ENCODE data around the gene CDK18. TPM values are rescaled to one million over a fixed set of nuclear protein-coding genes. Genes with fewer than 3 reads are reported as not detected.
"Not testable (repeated sequence)": the region's sequence is repeated elsewhere in the genome, so short reads cannot be mapped to it uniquely, and the experiment has no call there.

Gene CDK18
- total RNA-seq, 1 experiment from 2014 or later: 6.6 TPM

DNA sequence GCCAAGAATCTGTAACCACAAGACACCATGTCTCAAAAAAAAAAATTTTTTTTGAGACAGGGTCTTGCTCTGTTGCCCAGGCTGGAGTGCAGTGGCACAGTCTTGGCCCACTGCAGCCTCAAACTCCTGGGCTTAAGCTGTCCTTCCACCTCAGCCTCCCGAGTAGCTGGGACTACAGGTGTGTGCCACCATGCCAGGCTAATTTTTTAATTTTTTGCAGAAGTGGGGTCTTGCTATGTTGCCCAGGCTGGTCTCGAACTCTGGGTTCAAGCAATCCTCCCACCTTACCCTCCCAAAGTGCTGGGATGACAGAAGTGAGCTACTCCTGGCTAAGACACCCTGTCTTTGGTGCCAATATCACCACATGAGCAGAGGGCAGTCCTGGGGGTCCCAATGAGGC is 25.5 kb upstream of the CDK18 start:
- DNase-seq (ENCODE audit: low spot score); in situ Hi-C loops (cut with HindIII; ENCODE audit: low sequenced_read_pairs): not testable (repeated sequence)

DNA sequence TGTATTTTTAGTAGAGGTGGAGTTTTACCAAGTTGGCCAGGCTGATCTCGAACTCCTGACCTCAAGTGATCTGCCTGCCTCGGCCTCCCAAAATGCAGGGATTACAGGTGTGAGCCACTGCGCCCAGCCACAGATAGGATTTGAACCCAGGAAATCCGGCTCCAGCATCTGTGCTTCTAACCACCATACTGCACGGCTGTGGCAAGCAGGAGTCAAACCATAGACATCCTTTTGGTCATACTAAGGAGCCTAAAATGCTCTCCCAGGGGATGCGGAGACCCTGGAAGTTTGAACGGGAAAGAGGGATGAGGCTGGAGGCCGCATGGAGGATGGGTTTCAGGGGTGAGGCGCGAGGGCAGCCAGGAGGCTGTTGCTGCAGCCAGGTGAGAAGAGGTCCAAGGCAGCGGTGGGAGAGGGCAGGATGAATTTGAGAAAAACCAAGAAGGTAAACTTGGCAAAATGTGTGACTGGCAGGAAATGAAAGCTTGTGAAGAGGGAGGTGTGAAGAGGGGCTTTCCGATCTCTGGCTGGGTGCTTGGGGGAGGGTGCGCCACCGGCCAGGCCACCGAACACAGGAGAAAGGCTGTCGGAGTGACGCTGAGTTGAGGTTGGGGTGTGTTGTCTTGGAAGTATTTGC is 24.0 kb upstream of the CDK18 start:
- no peak for DNase-seq (ENCODE audit: low spot score)
- in situ Hi-C loops (cut with HindIII; ENCODE audit: low sequenced_read_pairs): no loop called here

DNA sequence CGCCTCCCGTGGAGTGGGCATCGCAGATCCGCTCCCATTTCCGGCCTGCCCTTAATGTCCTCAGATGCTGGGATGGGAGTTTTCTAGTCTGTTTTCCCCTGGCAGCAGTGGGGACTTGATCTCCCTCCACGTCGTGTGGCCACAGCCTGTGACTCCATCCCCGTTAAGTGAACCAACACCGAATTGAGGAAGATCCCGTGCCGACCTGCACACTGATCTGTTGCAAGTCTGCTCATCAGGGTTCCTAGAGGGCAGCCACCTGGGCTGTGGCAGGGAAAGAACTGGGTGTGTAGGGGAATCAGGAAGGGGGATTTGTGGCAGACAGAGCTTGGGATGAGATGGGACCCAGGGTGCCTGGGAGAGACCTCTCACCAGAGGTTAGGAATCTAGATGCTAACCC is 23.3 kb upstream of the CDK18 start:
- no peak for DNase-seq (ENCODE audit: low spot score)
- in situ Hi-C loops (cut with HindIII; ENCODE audit: low sequenced_read_pairs): no loop called here

DNA sequence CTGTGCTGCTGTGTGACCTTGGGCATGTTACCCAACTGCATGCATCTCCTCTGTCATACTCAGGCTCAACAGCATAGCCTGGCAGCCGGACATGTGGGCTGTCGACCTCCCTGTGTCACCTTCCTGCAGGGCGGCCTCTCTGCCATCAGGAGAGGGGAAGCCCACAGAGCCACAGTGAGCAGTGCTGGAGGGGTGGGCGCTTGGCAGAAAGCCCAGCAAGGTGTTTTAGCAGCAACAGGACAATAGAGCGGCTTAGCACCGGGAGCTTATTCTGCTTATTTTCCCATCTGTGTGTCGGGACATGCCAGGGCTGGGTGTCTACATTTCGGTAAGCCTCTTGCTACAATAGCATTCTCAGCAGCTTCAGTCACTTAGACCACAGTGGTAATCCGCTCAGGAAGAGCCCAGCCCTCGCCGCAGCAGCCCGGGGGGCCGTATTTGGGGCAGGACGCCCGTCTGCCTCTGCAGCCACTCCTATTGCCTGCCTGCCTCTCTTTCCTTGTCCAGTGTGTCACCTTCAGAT is 22.8 kb upstream of the CDK18 start:
- in situ Hi-C loops (cut with HindIII; ENCODE audit: low sequenced_read_pairs): no loop called here
- DNase-seq (ENCODE audit: low spot score): no peak

DNA sequence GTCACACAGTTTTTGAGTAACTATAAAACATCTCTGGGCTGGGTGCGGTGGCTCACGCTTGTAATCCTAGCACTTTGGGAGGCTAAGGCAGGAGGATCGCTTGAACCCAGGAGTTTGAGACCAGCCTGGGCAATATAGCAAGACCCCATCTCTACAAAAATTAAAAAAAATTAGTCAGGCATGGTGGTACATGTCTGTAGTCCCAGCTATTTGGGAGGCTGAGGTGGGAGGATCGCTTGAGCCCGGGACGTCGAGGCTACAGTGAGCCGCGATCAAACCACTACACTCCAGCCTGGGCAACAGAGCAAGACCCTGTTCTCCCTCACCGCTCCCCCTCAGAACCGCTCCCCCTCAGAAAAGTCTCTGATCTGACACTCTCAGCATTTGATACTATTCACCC is 21.9 kb upstream of the CDK18 start:
- DNase-seq (ENCODE audit: low spot score); in situ Hi-C loops (cut with HindIII; ENCODE audit: low sequenced_read_pairs): not testable (repeated sequence)

DNA sequence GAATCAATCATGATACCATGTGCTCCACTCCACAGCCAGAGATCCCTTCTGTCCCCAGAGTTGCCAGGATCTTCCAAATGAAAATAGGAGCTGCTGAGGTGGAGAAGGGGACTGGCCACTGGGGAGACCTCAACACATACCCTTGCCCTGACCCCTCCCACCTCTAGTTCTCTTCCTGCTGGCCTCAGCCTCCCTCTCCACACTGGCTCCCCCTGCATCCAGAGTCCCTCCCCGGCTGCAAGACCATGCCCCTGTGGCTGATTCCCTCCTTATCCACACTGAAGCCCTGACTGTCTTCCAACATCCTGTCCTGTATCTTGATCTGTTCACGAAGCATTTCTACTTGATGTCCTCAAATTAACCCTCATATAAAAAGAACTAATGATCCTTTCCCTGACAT is 21.1 kb upstream of the CDK18 start:
- in situ Hi-C loops (cut with HindIII; ENCODE audit: low sequenced_read_pairs): no loop called here

DNA sequence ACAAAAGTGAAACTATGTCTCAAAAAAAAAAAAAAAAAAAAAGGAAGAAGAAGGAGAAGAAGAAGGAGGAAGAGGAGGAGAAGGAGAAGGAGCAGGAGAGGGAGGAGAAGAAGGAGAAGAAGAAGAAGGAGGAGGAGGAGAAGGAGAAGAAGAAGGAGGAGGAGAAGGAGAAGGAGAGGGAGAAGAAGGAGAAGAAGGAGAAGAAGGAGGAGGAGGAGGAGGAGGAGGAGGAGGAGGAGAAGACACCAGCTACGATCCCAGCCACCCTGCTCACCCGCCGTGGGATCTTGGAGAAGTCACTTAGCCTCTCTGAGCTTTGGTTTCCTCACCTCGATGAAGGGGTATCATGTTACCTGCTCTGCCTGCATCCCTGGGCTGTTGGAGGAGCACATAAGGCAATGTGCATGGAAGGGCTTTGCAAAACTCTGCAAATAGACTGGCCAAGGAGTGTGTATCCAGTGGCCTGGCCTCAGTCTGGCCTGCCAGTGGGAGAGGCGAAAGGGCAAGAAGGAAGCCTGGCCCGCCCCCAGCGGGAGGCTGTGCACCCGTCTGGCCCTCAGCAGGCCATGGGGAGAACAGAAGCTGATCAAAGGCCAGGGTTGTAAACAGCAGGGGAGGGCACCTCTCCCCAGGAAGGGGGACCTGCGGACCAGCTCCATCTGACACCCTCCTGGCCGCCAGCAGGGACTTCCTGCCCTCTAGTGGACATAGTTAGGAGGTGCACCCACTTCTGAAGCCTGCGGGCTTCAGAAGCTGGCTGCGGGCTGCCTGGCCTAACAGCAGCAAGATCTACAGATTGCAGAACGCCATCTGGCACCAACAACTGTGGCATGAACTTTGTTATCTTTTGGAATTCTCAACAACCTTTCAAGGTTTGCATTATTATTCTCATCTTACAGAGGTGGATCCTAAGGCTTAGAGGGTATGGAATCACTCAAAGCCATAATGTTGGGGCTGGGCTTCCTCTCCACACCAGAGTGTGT is 19.2 kb upstream of the CDK18 start:
- in situ Hi-C loops (cut with HindIII; ENCODE audit: low sequenced_read_pairs): no loop called here
- peak; percentile 91 for DNase-seq (ENCODE audit: low spot score)

More for the DNA sequence above, 21.1 kb upstream of the CDK18 start:
- no peak for DNase-seq (ENCODE audit: low spot score)

DNA sequence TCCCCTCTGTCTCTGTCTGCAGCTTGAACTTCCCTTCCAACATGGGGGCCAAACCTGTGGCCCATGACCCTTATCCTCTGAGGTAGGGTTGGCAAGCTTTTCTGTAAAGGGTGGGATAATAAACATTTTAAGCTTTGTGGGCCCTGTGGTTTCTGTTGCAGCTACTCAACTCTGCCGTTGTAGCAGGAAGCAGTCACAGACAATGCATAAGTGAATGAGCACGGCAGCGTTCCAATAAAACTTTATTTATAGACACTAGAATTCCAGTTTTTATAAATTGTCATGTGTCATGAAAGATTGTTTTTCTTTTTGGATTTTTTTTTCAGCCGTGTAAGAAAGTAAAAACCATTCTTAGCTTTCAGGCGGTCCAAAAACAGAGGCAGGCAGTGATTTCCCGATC is 18.2 kb upstream of the CDK18 start:
- no peak for DNase-seq (ENCODE audit: low spot score)
- in situ Hi-C loops (cut with HindIII; ENCODE audit: low sequenced_read_pairs): no loop called here

DNA sequence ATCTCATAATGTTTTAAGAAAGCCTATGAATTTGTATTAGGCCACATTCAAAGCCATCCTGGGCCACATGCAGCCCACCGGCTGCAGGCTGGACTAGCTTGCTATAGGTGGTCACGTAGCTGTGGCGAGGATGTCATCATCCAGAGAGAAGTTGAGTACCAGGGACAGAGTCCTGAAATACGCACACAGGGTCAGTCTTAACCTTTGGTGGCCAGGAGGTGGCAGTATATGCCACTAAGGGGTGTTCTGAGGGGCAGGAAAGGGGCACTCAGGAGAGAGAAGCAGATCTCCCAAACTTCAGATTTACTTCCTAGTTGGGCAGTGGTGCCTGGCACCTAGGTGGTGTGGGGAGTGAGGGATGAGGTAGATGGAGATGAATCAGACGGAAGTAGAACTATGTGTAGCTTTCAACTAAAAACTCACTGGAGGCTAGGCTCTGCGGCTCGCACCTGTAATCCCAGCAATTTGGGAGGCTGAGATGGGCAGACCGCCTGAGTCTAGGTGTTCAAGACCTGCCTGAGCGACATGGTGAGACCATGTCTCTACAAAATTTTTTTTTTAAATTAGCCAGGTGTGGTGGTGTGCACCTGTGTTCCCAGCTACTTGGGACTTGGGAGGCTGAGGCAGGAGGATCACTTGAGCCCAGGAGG is 16.3 kb upstream of the CDK18 start:
- in situ Hi-C loops (cut with HindIII; ENCODE audit: low sequenced_read_pairs): no loop called here
- peak; percentile 73 for DNase-seq (ENCODE audit: low spot score)

DNA sequence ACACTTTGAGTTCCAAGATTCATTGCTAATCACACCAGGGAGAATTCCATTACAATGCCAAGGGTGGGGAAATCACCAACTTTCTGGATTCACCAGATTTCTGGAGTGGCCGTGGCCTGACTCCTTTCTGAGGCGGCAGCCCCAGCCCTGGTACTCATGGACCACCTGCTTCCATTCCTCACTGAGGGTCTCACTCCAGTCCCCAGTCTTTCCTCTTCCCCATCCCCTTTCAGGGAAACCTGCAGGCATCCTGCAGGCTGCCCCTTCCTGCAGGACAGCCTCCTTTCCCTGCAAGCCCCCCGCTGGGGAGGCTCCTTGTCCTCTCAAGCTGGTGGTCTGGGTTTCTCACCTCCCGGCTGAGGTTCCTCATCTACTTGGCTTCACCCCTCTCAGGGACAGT is 12.7 kb upstream of the CDK18 start:
- DNase-seq (ENCODE audit: low spot score): no peak
- in situ Hi-C loops (cut with HindIII; ENCODE audit: low sequenced_read_pairs): no loop called here

DNA sequence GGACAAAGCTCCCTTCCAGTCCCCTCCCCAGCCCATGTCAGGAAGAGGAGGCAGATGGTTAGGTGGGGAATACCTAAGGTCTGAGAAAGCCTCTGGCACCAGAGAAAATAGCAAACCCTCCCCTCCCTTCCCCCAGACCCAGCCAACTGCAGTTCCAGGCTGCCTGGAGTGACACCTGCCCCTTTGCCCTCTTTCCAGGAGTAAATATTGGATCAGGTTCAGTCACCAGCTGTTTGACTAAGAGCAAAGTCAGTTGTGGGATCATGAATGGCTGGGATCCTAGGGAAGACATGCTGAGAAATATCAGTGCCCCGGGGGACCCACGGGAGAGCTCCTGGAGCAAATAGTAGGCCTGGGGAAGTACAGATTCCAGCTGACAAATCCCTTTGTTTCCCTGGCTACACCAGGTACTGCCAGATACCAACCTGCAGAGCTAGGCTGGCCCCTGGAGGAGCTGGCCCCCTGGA is 12.2 kb upstream of the CDK18 start:
- DNase-seq (ENCODE audit: low spot score): no peak
- in situ Hi-C loops (cut with HindIII; ENCODE audit: low sequenced_read_pairs): no loop called here

DNA sequence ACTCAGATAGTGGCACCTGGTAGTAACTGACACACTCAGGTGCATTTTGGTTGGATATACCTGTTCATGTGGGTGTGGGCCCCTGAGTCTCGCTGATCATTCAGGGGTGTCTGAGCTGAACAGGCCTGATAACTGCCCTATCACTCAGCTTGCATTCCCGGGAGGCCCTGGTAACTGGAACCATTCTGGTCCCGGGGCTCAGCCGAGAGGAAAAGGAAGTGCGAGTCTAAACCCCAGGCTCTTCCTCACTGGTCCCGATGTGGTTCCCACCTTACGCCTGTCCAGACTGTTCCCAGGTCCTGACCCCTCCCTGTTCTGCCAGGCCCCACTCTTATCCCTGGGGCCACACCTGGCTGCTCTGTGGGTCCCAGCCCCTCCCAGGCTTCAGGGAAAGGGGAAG is 11.7 kb upstream of the CDK18 start:
- in situ Hi-C loops (cut with HindIII; ENCODE audit: low sequenced_read_pairs): no loop called here

DNA sequence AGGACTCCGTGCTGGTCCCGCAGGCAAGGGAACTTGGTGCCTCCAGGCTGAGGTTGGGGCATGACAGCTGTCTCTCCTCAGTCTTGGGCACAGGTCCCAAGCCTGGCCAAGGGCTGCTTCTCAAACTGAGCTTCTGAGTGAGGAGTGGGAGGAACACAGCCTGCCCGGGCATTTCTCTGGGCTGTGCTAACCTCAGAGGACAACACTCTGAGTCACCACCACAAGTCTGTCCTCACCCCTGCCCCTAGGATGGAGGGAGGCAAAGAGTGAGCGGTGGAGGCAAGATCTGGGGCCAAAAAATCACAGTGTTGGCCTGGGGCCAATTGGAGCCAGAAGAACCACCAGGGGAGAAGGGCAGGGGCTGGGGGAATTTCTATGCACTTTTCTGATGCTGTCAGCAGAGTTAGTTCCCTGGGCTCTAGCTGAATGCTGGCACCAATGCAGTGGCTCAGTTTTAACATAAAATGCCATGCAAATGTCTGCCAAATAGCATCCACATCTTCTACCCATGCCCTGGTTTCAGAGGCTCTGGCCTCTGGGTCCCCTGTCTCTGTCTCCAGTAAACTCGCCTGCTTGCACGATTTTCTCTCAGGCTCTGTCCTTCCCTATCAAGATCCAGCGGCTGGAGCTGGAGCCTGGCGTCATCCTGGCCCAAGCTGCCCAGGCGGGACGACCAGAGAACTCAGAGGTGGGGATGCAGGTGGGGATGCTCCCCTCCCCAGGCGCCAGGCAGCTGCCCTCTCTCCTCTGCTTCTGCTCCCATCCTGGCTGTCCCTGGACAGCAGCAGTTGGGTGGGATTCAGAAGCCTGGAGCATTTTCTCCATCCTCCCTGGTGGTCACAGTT is 11.0 kb upstream of the CDK18 start:
- in situ Hi-C loops (cut with HindIII; ENCODE audit: low sequenced_read_pairs): no loop called here
- DNase-seq (ENCODE audit: low spot score): peak; percentile 37

More for the DNA sequence above, 11.7 kb upstream of the CDK18 start:
- DNase-seq (ENCODE audit: low spot score): no peak

DNA sequence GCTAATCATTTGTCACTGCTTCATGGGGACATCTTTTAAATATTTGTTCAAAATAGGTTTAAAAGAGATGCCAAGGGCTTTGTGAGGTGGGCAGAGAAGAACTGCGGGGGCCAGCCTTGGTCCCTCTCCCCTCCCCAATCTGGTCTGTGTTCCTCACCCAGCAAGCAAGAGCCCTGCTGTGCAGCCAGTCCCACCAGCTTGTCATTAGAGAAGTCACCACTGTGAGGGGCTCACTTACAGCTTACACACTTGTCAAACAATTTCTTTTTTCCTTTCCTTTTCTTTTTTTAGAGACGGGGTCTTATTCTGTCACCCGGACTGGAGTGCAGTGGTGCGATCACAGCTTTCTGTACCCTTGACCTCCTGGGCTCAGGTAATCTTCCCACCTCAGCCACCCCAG is 10.4 kb upstream of the CDK18 start:
- no peak for DNase-seq (ENCODE audit: low spot score)
- in situ Hi-C loops (cut with HindIII; ENCODE audit: low sequenced_read_pairs): no loop called here

DNA sequence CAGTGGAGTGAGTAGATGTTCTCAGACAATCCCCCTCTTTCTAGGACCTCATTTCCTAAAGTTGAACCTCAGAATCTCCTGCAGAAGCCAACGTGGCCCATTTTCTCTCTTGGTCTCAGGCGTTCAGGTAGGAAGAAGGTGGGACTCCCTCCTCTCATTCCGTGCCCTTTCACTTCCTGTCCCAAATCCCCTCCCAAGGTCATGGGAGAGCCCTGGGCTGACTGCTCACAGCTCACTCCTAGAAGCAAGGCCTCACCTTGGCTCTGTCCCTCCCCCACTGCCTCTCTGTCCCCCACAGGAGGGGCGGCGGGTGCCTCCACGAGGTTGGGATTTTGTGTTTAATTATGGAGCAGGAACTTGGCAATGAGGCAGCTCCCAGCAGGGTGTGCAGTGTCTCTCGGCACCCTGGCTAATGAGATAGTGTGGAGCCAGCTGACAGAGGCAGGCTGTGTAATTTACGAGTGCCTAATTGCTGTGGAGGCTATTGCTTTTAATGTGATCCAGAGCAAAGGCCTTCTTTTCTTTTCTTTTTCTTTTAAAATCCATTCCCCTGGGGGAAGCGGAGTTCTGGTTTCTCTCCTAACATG is 9.1 kb upstream of the CDK18 start:
- peak; percentile 75 for DNase-seq (ENCODE audit: low spot score)
- in situ Hi-C loops (cut with HindIII; ENCODE audit: low sequenced_read_pairs): no loop called here

DNA sequence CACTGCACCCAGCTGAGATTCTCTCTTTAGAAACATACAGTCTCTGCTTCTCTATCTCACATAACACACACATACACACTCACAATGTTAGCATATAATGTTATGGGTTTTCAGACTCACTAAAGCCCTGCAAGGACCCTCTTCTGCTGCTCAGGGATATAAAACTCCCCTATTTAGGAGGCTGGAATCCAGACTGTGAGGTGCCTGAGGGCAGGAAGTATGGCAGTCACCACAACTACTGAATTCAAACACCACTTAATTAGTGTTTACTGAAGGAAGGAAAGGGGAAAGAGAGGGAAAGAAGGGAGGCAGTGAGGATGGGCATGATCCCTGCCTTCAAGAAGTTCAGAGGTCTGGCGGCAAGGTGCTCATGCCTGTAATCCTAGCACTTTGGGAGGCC is 7.8 kb upstream of the CDK18 start:
- in situ Hi-C loops (cut with HindIII; ENCODE audit: low sequenced_read_pairs): no loop called here
- no peak for DNase-seq (ENCODE audit: low spot score)

DNA sequence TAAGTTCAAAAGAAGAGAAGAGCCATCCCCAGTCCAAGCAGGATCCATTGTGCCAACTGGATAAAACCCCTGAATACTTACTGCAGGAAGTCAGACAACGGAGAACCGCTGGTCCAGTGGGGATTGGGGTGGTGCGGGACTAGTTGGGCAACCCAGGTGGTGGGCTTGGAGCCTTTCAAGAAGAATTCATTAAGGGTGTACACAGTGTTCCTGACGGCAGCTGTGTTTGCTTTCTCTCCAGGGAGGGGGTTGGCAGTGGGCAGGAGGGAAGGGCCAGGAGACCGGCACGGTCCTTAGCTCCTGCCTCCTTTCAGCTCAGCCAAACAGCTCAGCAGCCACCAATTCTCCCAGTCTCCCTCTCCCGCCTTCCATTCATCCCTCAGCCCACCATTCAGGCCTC is 7.1 kb upstream of the CDK18 start:
- in situ Hi-C loops (cut with HindIII; ENCODE audit: low sequenced_read_pairs): no loop called here
- no peak for DNase-seq (ENCODE audit: low spot score)

DNA sequence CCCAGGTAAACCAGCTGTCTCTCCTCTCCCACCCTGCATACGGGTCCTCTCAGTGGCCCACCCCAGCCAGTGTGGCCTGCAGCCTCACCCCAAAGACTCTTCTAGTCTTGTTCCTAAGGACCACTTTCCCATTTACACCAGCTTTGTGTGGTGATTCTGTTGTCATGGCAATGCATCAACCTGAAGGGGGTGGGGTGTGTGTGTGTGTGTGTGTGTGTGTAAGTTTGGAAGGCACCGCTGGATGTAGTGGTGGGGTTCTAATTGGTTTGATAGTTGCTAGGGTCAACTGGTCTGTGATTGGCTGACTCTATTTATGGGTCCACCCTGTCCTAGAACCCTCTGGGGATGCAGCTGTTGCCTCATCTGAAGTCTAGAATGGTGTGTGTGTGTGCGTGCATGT is 4.7 kb upstream of the CDK18 start:
- no peak for DNase-seq (ENCODE audit: low spot score)
- in situ Hi-C loops (cut with HindIII; ENCODE audit: low sequenced_read_pairs): no loop called here
